ENCODE results near the gene THADA.
A peak's percentile ranks its signal among the peaks of the same experiment; 100 is the strongest.
"Not testable (repeated sequence)": the region's sequence is repeated elsewhere in the genome, so short reads cannot be mapped to it uniquely, and the experiment has no call there.

The THADA gene

GRCh38 chr2:43388371-43388770, 207.5 kb downstream of the THADA start:
- no peak for DNase-seq (ENCODE audit: low spot score)

GRCh38 chr2:43387092-43388062, 208.5 kb downstream of the THADA start:
- DNase-seq (ENCODE audit: low spot score) = no peak

GRCh38 chr2:43386679-43387078, 209.2 kb downstream of the THADA start:
- DNase-seq (ENCODE audit: low spot score) = not testable (repeated sequence)

GRCh38 chr2:43384143-43384542, 211.7 kb downstream of the THADA start:
- no peak for DNase-seq (ENCODE audit: low spot score)

- DNase-seq (ENCODE audit: low spot score) = no peak
Measured at GRCh38 chr2:43383533-43383932, 212.3 kb downstream of the THADA start.

GRCh38 chr2:43379494-43379893, 216.3 kb downstream of the THADA start:
- DNase-seq (ENCODE audit: low spot score) = no peak

- no peak for DNase-seq (ENCODE audit: low spot score)
Measured at GRCh38 chr2:43377327-43377726, 218.5 kb downstream of the THADA start.

GRCh38 chr2:43376523-43377198, 219.2 kb downstream of the THADA start:
- no peak for DNase-seq (ENCODE audit: low spot score)

- DNase-seq (ENCODE audit: low spot score) = no peak
Measured at GRCh38 chr2:43375746-43376522, 219.9 kb downstream of the THADA start.

- DNase-seq (ENCODE audit: low spot score) = no peak
Measured at GRCh38 chr2:43372416-43373081, 223.3 kb downstream of the THADA start.

- DNase-seq (ENCODE audit: low spot score) = no peak
Measured at GRCh38 chr2:43370705-43371104, 225.1 kb downstream of the THADA start.

GRCh38 chr2:43370146-43370545, 225.7 kb downstream of the THADA start:
- DNase-seq (ENCODE audit: low spot score) = no peak

GRCh38 chr2:43368483-43369385, 227.1 kb downstream of the THADA start:
- peak; percentile 36 for DNase-seq (ENCODE audit: low spot score)

- no peak for DNase-seq (ENCODE audit: low spot score)
Measured at GRCh38 chr2:43367012-43367782, 228.6 kb downstream of the THADA start.

GRCh38 chr2:43363120-43363519, 232.7 kb downstream of the THADA start:
- DNase-seq (ENCODE audit: low spot score) = no peak

GRCh38 chr2:43361286-43361685, 234.6 kb downstream of the THADA start:
- DNase-seq (ENCODE audit: low spot score) = peak; percentile 64

- DNase-seq (ENCODE audit: low spot score) = no peak
Measured at GRCh38 chr2:43360137-43360536, 235.7 kb downstream of the THADA start.

- DNase-seq (ENCODE audit: low spot score) = no peak
Measured at GRCh38 chr2:43358410-43359201, 237.2 kb downstream of the THADA start.

GRCh38 chr2:43356774-43357173, 239.1 kb downstream of the THADA start:
- peak; percentile 33 for DNase-seq (ENCODE audit: low spot score)
